ENCODE data around the gene UBE2G2.

Gene UBE2G2, protein sequence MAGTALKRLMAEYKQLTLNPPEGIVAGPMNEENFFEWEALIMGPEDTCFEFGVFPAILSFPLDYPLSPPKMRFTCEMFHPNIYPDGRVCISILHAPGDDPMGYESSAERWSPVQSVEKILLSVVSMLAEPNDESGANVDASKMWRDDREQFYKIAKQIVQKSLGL

DNA sequence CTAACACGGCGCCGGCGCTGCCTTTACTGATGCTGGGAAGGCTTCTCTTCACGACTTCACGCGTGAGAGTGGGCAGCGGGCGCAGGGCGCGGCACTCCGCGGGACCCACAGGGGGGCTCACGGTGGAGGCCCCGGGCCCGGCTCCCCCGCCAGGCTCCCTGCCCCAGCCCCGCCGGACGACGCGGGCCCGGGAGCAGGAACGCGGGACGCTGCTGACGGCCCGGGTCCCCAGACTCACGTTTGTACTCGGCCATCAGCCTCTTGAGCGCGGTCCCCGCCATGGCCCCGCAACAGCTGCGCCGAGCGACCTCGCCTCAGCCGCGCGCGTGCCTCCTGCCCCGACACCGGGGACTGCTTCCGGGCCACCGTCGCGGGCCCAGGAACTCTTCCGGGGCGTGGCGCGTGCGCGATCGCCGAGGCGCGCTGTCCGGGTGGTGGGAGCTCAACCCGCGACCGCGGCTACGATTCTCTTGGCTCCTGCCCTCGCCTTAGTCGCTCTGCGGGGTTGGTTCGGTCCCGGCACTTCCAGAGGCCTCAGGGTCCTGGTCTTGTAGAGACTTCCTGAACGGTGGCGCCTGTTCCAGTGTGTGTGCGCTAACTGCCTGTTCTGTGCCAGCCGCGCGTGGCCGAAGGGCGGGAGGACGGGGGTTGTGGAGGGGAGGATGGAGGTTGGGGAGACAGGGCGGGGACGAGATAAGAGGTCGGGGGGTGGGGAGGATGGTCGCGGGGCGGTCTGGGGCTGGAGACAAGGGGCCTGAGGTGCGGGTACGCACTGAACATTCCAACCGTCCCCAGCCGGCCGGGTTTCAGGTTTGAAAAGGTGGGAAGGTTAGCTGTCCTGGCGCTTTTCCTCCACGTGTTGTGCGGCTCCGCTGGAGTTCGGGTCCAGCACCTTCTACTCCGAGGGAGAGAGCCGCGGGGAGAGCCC, at the start of gene UBE2G2:
Gene UBE2G2, minus strand, starts transcription at position 353 of the 928 bp plus-strand sequence. Its CDS starts 72 bp downstream, at position 281.
- peak; percentile 70 to 79 (median 74) for DNase-seq

DNA sequence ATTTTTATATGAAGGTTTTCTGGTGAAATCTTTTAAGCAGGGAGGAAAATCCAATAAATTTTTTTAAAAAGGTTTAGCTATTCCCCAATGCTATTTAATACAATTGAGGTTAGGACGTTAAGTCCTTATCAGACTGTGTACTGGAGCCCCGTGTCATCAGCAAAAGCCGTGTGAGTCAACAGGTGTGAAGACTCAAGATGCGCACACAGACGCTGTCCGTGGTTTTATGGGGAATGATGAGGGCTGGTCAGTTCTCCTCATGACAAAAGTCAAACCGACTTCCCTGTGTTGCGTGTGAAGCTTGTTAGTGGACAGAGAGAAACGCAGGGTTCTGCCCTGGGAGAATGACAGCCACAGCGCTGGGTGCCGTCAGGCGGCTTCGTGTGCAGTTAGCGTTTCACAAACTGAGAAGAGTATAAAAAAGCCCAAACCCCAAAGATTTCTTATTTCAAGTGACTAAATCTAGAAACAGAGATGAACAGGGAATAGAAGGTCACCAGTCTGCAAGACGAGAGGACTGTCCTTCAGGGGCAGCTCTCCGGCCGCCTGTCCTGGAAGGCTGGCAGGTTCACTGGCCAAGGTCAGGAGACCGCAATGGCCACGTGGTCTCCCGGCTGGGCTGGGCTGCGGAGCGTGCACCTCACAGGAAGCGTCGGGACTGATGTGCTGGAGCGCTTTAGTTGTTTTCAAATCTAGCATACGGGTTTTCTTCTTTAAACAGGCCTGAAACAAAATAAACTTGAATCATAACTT, 49.5 kb upstream of the UBE2G2 start:
- no peak for DNase-seq

DNA sequence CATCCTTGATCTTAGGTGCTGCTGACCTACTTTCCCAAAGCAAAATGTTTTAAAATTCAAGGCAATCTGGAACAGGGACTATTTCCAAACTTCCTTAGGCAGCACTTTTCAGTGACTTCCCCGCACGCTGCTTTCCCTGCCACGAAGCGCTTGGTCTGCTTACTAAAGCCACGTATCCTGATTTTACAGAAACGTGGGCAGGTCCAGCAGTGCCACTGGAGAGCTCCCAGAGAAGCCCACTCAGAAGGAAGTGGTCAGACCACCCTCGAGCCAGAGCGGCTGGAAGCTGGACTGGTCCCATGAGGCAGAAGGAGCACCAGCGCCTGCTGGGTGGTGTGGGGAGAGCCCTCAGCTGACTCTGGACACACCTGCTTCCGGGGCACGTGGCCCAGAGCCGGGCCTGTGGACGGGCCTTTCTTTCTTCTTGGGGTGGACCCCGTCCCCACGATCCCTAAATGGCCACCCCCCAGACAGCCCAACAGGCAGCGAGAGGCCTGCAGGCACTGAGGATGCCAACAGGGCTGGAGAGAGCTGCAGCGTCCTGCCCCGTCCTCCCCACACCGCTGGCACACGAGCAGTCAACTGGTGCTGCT, 48.7 kb upstream of the UBE2G2 start:
- no peak for DNase-seq

DNA sequence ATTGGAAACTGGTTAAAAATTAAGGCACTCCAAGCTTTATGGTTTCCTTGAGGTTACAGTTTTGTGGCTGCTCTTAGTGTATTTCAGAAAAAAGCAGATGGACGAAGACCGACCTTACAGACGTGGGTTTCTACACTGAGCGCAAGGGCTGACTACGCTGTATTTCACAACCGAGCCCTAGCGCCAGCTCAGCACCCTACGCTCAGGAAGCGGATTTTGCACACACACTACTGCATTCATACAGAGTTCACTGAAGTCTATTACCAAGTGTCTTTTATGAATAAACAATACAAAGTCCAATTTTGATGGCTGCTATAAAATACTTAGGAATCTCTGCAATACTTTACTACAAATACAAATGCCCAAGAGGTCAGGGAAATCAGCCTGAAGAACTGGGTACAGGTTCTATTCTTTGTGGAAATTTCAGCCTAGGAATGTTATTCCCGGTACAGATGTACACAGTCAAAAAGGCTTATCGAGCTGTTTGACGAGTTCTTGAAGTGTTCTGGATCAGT, 48.1 kb upstream of the UBE2G2 start:
- no peak for DNase-seq

DNA sequence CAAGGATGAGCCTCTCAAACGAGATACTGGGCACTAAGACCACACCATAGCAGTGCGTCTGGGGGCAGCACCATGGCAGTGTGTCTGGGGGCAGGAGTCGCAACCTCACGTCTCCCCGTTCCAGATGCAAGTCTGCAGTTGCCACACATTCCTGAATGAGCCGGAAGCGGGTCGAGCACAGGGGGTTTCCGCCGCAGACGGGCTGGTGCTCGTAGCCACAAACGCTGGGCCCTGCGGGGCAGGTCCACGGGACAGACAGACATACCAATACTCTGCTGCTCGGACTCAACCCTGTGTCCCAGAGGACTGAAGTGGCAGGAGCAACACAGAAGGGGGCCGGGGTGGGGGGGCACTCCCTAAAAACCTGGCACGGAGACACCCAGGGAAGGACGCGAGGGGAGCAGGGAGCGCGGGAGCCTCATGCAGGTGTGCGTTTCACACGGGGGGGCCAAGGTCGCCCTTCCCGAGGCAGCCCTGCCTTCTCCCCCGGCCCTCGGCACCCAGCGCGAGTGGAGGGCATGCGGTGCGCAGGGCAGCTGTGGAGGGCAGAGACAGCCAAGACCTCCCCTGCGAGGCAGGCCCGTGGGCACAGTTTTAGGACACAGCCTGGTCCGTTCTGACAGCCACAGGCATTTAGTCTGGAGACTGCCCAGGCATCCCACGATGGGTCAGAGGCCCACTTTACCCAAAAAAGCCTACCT, 47.4 kb upstream of the UBE2G2 start:
- no peak for DNase-seq

DNA sequence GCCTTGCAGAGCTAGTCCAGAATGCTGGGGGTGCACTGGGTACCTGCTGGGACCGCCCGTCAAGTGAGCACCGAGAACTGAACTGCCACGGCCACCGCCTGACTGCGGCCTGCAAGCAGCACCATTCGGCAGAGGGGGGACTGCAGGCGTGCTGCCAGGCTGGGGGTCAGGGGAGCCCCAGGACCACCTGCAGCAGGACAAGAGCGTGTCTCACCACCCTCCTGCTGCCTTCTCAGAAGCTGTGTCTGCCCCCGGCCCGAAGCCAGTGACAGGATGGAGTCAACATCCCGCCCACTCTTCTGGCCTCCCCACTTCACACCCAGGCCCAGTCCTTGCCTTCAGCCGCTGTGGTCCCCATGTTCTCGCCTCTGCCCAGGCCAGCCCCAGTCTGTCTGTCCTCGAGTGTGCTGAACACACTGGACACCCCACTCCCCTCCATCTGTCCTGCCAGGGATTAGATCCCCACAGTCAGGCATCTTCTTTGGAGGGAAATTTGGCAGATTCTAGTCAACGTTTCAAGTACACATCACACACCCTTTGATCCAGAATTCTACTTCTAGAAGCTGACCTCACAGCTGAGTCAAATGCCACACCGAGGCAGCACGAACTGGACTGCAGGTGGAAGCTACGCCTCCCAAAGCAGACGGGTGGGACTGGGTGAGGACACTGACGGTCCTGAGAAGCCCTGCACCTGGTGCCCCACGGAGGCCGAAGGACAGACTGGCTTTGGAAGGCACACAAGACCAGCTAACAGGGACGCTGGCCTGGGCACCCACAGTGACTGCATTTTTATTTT, 45.8 kb upstream of the UBE2G2 start:
- no peak for DNase-seq

DNA sequence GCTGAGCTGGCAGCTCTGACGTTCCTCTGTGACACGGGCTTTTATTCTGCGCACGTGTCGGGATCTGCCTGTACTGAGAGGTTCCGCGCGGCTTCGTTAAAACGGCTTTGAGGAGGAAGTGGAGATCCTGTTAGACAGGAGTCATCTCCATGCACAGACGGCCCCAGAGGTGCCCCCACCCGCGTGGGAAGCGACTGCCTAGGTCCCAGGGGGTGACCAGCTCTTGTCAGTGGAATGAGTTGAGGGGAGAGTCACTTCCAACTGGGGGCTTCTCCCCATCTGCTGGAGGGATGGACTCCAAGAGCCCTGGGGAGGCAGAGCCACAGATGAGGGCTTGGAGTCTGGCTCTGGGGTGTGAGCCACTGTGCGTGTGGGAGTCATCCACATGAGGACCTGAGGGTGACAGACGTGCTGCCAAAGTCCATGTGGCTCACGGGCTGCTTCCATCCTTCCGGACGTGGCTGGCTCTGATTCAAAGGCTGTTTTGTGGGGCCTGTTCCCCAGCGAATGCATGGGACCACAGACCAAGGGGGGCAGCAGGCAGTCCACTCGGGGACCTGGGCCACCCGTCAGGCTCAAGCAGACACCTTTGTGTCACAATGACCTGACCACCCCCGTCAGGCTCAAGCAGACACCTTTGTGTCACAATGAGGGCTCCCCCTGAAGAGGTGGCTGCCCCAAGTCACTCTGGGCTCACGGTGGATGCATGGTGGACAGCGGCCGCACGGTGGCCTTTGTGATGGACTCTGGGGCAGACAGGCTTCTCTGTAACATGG, 45.1 kb upstream of the UBE2G2 start:
- DNase-seq: no peak

DNA sequence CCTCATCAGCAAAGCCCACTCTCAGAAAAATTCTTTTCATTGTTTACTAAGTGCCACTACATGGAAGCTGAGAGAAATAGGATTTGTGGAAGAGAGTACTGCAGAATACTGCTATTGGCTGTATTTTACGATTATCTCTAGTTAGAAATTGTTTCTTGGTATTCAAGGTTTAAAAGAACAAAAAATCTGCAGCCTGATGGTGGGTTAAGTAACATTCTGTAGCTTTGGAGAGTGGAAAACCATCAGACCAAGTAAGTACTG, 44.5 kb upstream of the UBE2G2 start:
- DNase-seq: no peak

DNA sequence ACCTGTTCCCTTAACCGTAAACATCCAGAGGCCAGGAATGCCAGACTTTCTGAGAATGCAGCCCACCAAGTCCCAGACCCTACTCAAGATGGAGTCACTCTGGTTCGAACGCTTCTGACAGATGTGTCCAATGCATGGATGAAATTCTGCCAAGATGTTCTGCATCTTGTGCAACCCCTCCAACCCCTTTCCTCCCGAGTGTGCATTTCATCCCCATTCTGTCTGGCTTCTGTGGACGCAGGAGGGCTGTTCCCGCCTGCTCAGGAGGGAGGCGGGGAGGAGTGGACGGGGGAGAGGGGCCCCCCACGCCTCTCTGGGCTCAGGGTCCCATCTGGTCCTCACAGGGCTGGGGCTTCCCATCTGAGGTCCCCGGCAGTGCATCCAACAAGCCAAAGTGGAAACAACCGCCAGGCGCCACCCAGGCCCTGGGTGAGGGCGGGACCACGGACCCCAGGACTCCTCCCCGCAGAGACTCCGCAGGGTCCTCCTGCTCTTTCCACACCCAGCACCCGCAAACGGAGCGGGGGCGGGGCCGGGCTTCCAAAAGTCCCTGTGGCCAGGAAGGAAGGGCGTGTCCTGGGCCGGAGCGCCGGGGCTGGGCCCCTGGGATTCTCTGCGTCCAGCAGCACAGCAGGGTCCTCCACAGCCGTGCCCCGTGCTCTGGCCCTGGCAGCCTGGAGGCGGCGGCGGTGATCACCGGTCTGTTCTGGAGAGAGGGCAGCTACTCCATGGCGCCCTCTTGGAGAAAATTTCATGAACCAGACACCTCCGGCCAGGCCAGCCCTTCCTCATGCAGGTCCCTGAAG, 44.0 kb upstream of the UBE2G2 start:
- no peak for DNase-seq

DNA sequence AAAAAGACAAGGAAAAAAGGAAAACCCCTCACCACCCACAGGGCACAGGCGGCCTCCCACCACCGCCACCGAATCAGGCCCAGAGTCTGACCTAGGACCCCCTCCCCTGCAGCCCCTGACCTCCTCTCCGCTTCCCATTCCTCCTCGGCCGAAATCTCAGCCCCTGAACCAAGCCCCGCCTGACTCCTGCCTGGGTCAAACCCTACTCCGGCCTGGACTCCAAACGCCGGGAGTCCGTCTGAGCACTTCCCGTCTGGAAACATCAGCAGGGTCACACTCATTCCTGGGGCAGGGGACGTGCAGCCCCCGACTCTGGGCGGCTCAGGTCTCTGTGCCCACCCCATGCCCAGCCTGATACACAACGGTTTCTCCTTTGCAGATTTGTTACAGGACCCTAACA, 42.6 kb upstream of the UBE2G2 start:
- DNase-seq: no peak

DNA sequence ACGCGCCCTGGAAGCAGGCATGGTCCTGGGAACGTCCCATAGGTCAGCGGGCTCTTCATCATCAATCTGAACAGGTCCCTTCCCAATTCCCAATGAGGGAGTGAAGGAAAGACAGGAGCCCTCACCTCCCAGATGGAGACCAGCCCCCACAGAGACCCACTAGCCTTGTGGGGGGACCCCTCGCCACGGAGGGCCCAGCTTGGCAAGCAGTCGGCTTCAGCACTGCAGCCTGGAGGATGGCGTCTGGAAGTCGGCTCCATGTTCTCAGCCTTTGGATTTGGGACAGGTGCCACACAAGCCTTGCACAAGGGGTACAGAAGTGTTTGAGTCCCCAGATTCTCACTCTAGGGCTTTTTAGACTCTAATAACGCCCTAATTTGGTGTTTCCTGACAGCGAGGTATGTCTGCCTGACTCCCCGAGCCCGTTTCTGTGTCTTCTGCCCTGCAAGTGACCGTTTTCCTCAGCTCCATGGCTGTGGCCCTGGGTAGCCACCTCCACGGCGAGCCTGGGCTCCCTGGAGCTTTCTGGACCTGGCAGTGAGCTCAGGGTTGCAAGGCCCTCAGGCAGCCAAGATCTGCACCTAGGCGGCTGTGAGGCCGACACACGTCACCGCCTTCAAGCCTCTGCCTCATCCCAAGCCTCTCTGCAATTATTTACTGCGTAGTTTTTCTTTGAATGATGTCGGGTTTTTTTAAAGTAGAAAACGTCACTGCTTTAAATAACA, 41.3 kb upstream of the UBE2G2 start:
- no peak for DNase-seq

DNA sequence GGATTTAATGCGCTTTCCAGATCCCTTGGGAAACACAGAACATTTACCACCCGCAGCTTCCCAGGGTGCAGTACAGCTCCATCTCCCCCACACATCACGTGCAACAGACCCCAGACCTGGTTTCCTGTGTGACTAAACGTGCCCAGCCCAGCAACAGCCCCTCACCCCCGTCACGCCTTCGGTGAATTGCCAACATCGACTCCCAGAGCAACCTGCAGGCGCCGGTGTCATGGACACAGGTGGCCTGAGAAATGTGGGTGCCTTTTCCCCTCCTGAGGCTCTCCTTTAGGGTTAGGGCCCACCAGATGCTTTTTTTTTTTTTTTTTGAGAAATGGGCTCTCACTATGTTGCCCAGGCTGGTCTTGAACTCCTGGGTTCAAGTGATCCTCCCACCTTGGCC, 40.5 kb upstream of the UBE2G2 start:
- no peak for DNase-seq

DNA sequence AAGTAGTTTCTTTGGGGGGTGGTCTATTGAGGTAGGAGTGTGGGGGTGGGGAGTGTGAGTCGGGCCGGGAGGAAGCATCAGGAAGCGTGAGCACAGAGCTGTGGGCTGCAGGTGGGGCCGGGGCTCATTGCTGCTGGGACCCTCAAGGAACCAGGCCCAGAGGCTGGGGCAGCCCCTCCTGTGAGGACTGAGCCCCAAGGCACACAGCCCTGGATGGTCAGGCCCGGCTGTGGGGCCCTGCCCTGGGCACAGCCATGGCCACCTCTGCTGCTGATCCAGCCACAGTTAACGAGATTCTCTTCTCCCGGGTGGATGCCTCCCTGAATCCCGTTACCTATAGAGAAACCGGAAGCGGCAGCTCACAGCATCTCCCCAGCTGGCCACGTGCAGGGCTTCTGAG, 39.2 kb upstream of the UBE2G2 start:
- DNase-seq: no peak

DNA sequence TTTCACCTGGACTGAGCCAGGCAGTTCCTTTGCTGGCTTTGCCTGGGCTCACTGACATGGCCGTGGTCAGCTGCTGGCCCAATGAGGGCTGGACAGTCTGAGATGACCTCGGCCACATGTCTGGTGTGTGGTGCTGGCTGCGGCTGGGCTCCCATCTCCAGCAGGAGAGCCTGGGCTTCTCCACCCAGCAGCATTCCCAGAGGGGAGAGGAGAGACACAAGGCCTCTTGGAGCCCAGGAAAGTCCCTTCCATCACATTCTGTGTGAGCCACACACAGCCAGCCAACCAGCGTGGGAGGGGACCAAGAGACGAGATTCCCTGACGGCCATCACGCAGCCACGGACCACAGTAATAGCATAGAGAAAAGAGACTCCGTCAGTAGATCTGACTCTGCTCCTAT, 37.3 kb upstream of the UBE2G2 start:
- DNase-seq: no peak

DNA sequence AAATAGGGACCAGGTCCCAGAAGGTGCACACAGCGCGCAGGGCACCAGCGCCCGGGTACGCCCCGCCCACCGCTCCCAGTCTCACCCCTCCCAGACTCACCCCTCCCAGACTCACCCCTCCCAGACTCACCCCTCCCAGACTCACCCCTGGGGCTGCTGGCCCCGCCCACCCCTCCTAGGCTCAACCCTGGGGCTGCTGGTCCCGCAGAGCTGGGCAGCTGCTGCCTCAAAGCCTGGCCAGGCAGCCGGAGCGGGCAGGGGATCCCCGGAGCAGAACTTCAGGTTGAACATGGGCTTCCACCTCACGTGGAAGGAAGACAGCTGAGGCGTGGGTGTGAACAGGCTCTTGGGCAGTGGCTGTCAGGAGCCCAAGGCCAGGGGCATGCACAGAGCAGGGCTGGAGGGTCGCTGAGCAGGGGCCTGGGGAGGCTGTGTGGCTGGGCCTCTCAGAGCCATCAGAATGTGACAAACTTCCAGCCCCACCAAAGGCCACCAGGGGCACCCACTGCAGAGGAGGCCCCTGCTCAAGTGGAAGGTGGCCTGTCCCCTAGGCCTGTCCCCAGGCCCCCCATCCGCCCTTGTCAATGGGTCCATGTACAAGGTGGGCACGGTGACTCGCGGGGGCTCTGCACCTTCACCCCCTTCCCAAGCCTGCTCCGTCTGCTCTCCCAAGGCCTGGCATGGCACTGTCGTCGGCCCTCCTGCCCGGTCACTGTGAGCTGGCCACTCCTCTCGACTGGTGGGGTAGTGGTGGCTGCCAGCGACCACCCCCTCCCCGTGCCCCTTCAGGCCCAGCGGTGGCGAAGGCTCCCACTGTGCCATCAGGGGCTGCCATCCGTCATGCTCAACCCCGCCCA, 36.6 kb upstream of the UBE2G2 start:
- no peak for DNase-seq

DNA sequence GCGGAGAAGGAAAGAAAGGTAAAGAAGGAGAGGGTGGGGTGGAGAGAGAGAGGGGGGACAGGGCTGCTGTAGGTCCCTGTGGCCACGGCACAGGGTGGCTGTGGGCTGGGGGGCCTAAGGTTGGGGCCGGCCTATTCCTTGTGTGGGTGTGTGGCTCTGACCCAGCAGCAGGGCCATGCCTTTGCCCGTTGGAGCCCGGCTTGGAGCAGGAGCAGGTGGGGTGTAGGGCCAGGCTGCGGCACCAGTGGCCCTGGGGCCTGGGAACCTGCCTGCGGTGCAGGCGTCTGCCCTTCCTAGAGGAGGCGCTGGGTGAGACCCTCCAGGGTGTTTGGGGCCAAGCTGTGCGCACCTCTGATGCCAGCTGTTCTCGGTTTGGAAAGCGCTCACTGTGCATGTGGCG, 35.9 kb upstream of the UBE2G2 start:
- no peak for DNase-seq

DNA sequence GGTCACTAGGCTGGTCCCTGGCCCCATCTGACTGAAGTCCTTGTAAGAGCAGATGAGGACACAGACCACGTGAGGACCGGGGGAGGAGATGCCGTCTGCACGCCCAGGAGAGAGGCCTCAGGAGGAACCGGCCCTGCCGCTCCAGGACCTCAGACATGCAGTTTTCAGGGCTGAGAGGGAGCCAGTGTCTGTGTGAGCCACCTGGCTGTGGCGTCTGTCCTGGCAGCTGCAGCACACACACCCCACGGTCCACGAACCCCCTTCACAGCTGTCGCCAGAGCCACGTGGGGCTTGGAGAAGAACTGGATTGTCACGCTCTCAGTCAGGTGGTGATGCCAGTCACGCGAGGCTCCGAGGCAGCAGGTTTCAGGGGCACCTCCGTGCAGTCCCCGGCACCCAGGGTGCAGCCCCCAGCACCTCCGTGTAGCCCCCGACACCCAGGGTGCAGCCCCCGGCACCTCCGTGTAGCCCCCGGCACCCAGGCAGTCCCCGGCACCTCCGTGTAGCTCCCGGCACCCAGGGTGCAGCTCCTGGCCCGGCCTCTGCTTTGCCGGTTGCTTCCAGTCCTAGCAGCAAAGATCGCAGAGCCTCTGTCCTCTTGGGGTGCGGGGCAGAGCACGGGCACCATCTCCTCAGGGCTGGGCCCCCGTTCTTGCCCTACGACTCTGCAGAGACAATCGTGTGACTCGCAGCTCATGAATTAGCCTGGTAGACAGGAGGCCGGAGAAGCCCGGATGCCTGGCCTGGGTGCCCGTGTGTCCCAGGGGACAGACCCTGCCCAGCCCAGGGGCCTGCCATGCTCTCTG, 35.2 kb upstream of the UBE2G2 start:
- DNase-seq: no peak

DNA sequence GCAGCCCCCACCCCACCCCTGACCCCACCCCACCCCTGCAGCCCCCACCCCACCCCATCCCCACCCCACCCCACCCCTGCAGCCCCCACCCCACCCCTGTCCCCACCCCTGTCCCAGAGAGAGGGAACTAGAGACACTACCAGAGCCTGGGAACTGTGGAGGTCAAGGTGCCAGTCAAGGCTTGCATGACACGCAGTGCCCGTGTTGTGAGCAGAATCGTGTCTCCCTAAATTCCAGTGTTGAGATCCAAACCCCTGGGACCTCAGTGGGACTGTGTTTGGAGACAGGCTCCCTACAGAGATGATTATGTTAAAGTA, 34.7 kb upstream of the UBE2G2 start:
- no peak for DNase-seq

All from activated CD4-positive, CD25-positive, alpha-beta regulatory T cell (primary cell).